ENCODE data around the gene GOLM1. TPM values are rescaled to one million over a fixed set of nuclear protein-coding genes. Genes with fewer than 3 reads are reported as not detected.

The GOLM1 gene
- total and polyA plus RNA-seq, 11 donors = 1.9 to 16.8 (median 3.8) TPM

- Histone ChIP-seq H3K9me3 (no peaks in the 10 kb centered on the region), H3K27ac (no peak overlapping the region), H3K4me1 (no peaks in the 10 kb centered on the region), H3K36me3 (peaks cover 0 to 7% (median 0%) of the 10 kb centered on the region in 9 donors), H3K4me3 (no peak overlapping the region), H3K27me3 (no peaks in the 10 kb centered on the region)
- no peak for DNase-seq
- no peak for ATAC-seq
- intact Hi-C loops (cut with DNase I) = no loop called here
- 50 to 63% (median 55%) methylated on average over 3 of the region's 3 CpGs for WGBS, 4 donors
- no peak for TF ChIP-seq POLR2A (IDR thresholded peaks at IDR 0.05)
- TF ChIP-seq, protein P1, sequence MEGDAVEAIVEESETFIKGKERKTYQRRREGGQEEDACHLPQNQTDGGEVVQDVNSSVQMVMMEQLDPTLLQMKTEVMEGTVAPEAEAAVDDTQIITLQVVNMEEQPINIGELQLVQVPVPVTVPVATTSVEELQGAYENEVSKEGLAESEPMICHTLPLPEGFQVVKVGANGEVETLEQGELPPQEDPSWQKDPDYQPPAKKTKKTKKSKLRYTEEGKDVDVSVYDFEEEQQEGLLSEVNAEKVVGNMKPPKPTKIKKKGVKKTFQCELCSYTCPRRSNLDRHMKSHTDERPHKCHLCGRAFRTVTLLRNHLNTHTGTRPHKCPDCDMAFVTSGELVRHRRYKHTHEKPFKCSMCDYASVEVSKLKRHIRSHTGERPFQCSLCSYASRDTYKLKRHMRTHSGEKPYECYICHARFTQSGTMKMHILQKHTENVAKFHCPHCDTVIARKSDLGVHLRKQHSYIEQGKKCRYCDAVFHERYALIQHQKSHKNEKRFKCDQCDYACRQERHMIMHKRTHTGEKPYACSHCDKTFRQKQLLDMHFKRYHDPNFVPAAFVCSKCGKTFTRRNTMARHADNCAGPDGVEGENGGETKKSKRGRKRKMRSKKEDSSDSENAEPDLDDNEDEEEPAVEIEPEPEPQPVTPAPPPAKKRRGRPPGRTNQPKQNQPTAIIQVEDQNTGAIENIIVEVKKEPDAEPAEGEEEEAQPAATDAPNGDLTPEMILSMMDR (IDR thresholded peaks at IDR 0.05) = no peak
Observed at GRCh38 chr9:86040861-86041155, 58.5 kb downstream of the GOLM1 start.

DNA sequence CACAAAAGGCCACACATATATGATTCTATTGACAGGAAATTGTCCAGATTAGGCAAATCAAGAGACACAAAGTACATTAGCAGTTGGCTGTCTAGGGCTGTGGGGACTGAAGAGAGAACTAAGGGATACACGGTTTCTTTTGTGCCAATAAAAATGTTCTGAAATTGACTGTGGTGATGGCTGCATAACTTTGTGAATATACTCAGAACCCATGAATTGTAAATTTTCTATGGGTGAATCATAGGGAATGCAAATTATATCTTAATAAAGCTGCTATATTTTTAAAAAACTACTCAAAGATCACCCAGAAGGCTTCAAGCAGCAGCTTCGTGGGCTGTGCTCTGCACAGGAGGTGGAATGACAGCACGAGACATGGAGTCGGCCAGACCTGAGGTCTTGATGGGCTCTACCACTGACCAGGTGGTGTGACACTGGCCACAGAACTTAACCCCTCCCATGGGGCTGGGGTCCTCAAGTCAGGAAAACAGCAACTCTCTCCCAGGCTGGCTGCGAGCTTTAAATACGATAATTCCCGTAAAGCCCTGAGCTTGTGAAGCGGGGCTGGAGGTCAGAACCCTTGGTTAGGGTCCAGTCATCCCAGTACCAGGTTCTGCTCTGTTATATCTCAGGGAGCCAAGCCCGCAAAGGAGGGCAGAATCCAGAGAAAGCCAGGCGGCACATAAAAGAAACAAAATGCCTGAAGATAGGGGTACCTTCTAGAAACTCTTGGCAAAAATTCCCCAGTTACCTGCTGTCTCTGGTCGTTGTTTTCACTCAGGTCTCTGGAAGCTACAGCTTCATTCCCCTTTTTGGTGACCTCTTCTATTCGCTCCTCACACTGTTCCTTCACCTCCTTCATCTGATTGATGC lies 59.1 kb downstream of the GOLM1 start:
- Histone ChIP-seq H3K4me3 (no peak overlapping the region), H3K27me3 (no peaks in the 10 kb centered on the region), H3K36me3 (peaks cover 0 to 8% (median 0%) of the 10 kb centered on the region in 9 donors), H3K9me3 (no peaks in the 10 kb centered on the region), H3K4me1 (no peaks in the 10 kb centered on the region), H3K27ac (no peak overlapping the region)
- no peak for ATAC-seq
- WGBS, 4 donors = 91 to 97% (median 96%) methylated on average over 11 to 12 of the region's 12 CpGs
- TF ChIP-seq POLR2A (IDR thresholded peaks at IDR 0.05) = no peak
- TF ChIP-seq, protein P1 (IDR thresholded peaks at IDR 0.05) = no peak
- intact Hi-C loops (cut with DNase I) = no loop called here
- DNase-seq = no peak

DNA sequence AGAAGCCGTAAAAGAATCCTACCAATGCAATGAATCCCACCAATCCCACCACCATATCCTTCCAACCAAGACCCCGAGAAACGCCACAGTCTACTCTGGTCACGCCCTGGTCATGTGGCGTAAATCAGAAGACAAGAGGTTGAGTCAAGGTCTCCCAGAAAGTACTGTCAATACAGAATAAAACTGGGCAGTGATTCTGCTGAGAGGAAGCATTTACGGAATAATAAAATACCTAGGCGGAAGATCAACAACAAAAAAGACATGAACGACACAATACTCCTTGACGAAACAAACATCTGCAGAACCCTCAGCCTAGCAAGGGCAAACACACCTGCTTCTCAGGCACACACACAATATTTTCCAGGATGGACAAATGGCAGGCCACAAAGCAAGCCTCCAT lies 62.8 kb downstream of the GOLM1 start:
- Histone ChIP-seq H3K4me1 (no peaks in the 10 kb centered on the region), H3K36me3 (peaks cover 0 to 35% (median 4%) of the 10 kb centered on the region in 9 donors), H3K4me3 (no peak overlapping the region), H3K9me3 (no peaks in the 10 kb centered on the region), H3K27ac (no peak overlapping the region), H3K27me3 (no peaks in the 10 kb centered on the region)
- TF ChIP-seq, protein P1 (IDR thresholded peaks at IDR 0.05) = no peak
- no peak for TF ChIP-seq POLR2A (IDR thresholded peaks at IDR 0.05)
- ATAC-seq (no peak), DNase-seq (no peak)
- 94 to 97% (median 97%) methylated on average over 9 of the region's 9 CpGs for WGBS, 4 donors
- intact Hi-C loops (cut with DNase I) = no loop called here

DNA sequence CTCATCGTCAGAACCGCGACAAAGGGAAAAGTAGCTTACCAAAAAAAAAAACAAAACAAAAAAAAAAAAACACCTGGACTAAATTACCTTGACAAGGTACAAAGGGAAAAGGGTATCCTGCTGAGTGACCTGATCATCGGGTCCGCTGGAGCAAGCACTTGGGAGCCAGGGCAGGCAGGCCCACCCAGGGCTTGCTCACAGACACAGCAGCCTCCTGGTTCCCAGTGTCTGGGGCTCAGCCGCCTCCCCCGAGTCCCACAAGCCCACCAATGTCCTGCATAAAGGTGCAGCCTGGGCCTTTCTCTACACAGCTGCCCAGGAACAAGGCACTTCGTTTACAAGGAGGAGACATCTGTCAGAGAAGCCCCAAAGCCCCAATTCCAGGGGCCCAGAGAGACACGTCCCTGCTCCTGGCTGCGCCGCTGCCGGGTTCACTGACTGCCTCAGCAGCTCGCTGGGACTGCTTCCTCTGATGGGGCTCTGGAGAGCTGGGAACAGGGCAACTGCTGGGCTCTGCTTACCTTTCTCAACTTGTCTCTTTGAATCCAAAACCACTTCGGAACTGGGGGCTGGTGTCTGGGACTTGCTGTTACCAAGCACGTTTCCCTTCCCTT lies 63.4 kb downstream of the GOLM1 start:
- ATAC-seq = no peak
- Histone ChIP-seq H3K36me3 (peaks cover 0 to 35% (median 4%) of the 10 kb centered on the region in 9 donors), H3K27ac (no peak overlapping the region), H3K4me1 (no peaks in the 10 kb centered on the region), H3K4me3 (no peak overlapping the region), H3K9me3 (no peaks in the 10 kb centered on the region), H3K27me3 (no peaks in the 10 kb centered on the region)
- intact Hi-C loops (cut with DNase I) = no loop called here
- TF ChIP-seq, protein P1 (IDR thresholded peaks at IDR 0.05) = no peak
- no peak for TF ChIP-seq POLR2A (IDR thresholded peaks at IDR 0.05)
- no peak for DNase-seq
- 91 to 95% (median 94%) methylated on average over 14 to 15 of the region's 15 CpGs for WGBS, 4 donors

Data from heart left ventricle (tissue), 16 donors.